Measurements from ENCODE around the gene SLC51B.
"Not testable (repeated sequence)": the region's sequence is repeated elsewhere in the genome, so short reads cannot be mapped to it uniquely, and the experiment has no call there.

The SLC51B gene

GRCh38 chr15:65044724-65045481 is at the start of gene SLC51B:
Gene SLC51B, plus strand, starts transcription at chr15:65045387. Its CDS starts 4,618 bp downstream, at chr15:65050005.
- DNase-seq (ENCODE audit: low read depth, low spot score): no peak
- TF ChIP-seq CTCF (IDR thresholded peaks at IDR 0.05; ENCODE audit: insufficient read depth, low read length, missing control alignments): no peak
- no peak within 1 kb of the TSS for H3K4me3 ChIP-seq (ENCODE audit: low read depth, low read length)
- ChIA-PET CTCF (interaction anchor here (0.7 to 6.4 kb wide), 6 partner anchors 8 to 39 kb away, joined by 3 to 53 read pairs (median 12); partner anchors contain the start of gene KBTBD13), POLR2A (interaction anchor here (0.5 kb wide), 1 partner anchor 260 kb away, joined by 3 read pairs; the partner anchor contains the start of gene RNU5B-1)

GRCh38 chr15:64997066-64997465 is 48.1 kb upstream of the SLC51B start:
- ChIA-PET POLR2A (no interaction called here), CTCF (interaction anchor here (0.9 to 2.1 kb wide), 3 partner anchors 9 to 265 kb away, joined by 3 to 5 read pairs (median 3); no protein-coding TSS in a partner anchor)
- TF ChIP-seq CTCF (IDR thresholded peaks at IDR 0.05; ENCODE audit: insufficient read depth, low read length, missing control alignments): no peak
- no peak overlapping the region for H3K4me3 ChIP-seq (ENCODE audit: low read depth, low read length)
- DNase-seq (ENCODE audit: low read depth, low spot score): no peak

GRCh38 chr15:64997745-64998375 is 47.3 kb upstream of the SLC51B start:
- ChIA-PET CTCF (interaction anchor here (0.5 to 2.1 kb wide), 3 partner anchors 9 to 80 kb away, joined by 3 to 5 read pairs (median 3); no protein-coding TSS in a partner anchor), POLR2A (interaction anchor here (0.7 kb wide), 1 partner anchor 835 kb away, joined by 3 read pairs; no protein-coding TSS in a partner anchor)
- no peak for DNase-seq (ENCODE audit: low read depth, low spot score)
- no peak for TF ChIP-seq CTCF (IDR thresholded peaks at IDR 0.05; ENCODE audit: insufficient read depth, low read length, missing control alignments)
- H3K4me3 ChIP-seq (ENCODE audit: low read depth, low read length): no peak overlapping the region

GRCh38 chr15:65004993-65005392 is 40.2 kb upstream of the SLC51B start:
- CTCF ChIA-PET: interaction anchor here (1.5 kb wide), 1 partner anchor 97 kb away, joined by 4 read pairs; no protein-coding TSS in a partner anchor

GRCh38 chr15:65006876-65007275 is 38.3 kb upstream of the SLC51B start:
- no peak for DNase-seq (ENCODE audit: low read depth, low spot score)
- no peak for TF ChIP-seq CTCF (IDR thresholded peaks at IDR 0.05; ENCODE audit: insufficient read depth, low read length, missing control alignments)
- ChIA-PET CTCF (no interaction called here), POLR2A (no interaction called here)
- H3K4me3 ChIP-seq (ENCODE audit: low read depth, low read length): no peak overlapping the region

More at GRCh38 chr15:65004993-65005392, 40.2 kb upstream of the SLC51B start:
- DNase-seq (ENCODE audit: low read depth, low spot score): no peak
- no peak for TF ChIP-seq CTCF (IDR thresholded peaks at IDR 0.05; ENCODE audit: insufficient read depth, low read length, missing control alignments)
- POLR2A ChIA-PET: no interaction called here
- H3K4me3 ChIP-seq (ENCODE audit: low read depth, low read length): no peak overlapping the region

- POLR2A ChIA-PET: no interaction called here
- peak; percentile 24 for TF ChIP-seq CTCF (IDR thresholded peaks at IDR 0.05; ENCODE audit: insufficient read depth, low read length, missing control alignments)
- CTCF ChIA-PET: interaction anchor here (0.6 to 1.6 kb wide), 7 partner anchors 9 to 278 kb away, joined by 3 to 5 read pairs (median 3); no protein-coding TSS in a partner anchor
- no peak for DNase-seq (ENCODE audit: low read depth, low spot score)
- H3K4me3 ChIP-seq (ENCODE audit: low read depth, low read length): no peak overlapping the region
Observed at GRCh38 chr15:65008983-65009382, 36.2 kb upstream of the SLC51B start.

- H3K4me3 ChIP-seq (ENCODE audit: low read depth, low read length); POLR2A ChIA-PET; DNase-seq (ENCODE audit: low read depth, low spot score): not testable (repeated sequence)
- CTCF ChIA-PET: interaction anchor here (1.0 to 1.4 kb wide), 5 partner anchors 11 to 283 kb away, joined by 3 to 7 read pairs (median 3); no protein-coding TSS in a partner anchor
Observed at GRCh38 chr15:65011198-65011597, 34.0 kb upstream of the SLC51B start.

All from AG04449 (cell line).